Gastroesophageal sphincter (tissue), 3 donors: ENCODE measurements around the gene MYPOP.

Source experiments
- CTCF ChIP-seq, 4 experiments: fragments of 200-600 bp in 2 of 4; fragments of 450-650 bp in 2 of 4; sonication (generic) in 1 of 4; IDR thresholded peaks; one replicate each; pipeline ENCODE4 v1.5.1; 2017 to 2019; ENCODE audit warnings: antibody characterized with exemption in 4 of 4, mild to moderate bottlenecking in 2 of 4, moderate library complexity in 2 of 4
- EP300 ChIP-seq: sonication (generic); formaldehyde crosslinking; IDR thresholded peaks from one replicate; pipeline ENCODE4 v1.6.1; 2017; ENCODE audit warnings: antibody characterized with exemption, mild to moderate bottlenecking
- POLR2A ChIP-seq, 2 donors: fragments of 450-650 bp; IDR thresholded peaks; one replicate each; pipeline ENCODE4 v1.6.1; 2017; ENCODE audit warnings: antibody characterized with exemption in 2 of 2, mild to moderate bottlenecking in 2 of 2, moderate library complexity in 1 of 2

- TF ChIP-seq CTCF (IDR thresholded peaks at IDR 0.05) (no peak), EP300 (no peak), POLR2A (IDR thresholded peaks at IDR 0.05) (no peak)
These were observed 32.3 kb upstream of the MYPOP start for GRCh38 chr19:45934551-45935230.
